Transverse colon (tissue), 3 donors: ENCODE data around the gene CBFA2T2.

Source experiments
- EP300 ChIP-seq: sonication (generic); formaldehyde crosslinking; IDR thresholded peaks from one replicate; pipeline ENCODE4 v1.6.1; 2017; ENCODE audit warnings: antibody characterized with exemption, low read depth
- TF ChIP-seq, protein P1 (sequence below), 5 experiments: fragments of 200-600 bp in 3 of 5; fragments of 450-650 bp in 2 of 5; sonication (generic) in 3 of 5; IDR thresholded peaks; 1 replicate in 2 of 5; 2 replicates in 3 of 5; pipeline ENCODE4 v1.5.1; 2016 to 2017; ENCODE audit warnings: antibody characterized with exemption in 5 of 5, inconsistent platforms in 3 of 5, mild to moderate bottlenecking in 2 of 5, moderate library complexity in 1 of 5

DNA sequence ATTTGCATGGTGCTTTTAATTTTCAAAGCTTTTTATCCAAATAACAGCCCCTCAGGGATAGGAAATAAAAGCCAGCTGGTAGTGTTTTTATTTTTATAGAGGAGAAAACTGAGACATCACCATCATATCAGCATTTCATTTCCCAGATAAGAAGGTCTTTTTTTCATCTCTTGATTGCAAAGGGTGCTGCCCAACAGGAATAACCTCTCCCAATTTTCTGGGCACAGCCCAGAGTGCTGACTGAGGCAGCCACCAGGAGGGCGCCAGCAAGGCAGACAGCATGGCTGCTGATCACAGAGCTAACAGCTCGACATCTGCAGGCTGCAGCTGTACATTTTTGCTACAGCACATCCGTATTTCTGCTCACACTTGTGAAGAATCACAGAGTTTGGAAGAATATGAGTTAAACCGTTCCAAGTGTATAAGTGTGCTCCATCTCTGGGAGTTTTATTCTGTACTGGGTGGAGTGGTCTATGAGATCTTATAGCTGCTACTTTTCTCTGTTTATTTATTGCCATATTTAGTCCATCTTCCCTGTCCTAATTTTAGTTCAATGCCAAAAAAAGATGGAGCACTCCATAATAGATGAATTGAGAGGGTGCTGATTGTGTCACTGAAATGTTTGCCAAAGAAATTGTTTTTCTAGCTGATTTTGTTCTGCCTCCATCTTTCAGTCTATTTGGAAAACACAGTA, 86.7 kb downstream of the CBFA2T2 start:
- TF ChIP-seq, protein P1, sequence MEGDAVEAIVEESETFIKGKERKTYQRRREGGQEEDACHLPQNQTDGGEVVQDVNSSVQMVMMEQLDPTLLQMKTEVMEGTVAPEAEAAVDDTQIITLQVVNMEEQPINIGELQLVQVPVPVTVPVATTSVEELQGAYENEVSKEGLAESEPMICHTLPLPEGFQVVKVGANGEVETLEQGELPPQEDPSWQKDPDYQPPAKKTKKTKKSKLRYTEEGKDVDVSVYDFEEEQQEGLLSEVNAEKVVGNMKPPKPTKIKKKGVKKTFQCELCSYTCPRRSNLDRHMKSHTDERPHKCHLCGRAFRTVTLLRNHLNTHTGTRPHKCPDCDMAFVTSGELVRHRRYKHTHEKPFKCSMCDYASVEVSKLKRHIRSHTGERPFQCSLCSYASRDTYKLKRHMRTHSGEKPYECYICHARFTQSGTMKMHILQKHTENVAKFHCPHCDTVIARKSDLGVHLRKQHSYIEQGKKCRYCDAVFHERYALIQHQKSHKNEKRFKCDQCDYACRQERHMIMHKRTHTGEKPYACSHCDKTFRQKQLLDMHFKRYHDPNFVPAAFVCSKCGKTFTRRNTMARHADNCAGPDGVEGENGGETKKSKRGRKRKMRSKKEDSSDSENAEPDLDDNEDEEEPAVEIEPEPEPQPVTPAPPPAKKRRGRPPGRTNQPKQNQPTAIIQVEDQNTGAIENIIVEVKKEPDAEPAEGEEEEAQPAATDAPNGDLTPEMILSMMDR (IDR thresholded peaks at IDR 0.05) = no peak
- no peak for TF ChIP-seq EP300
